ENCODE results near the gene ZNG1A.
A peak's percentile ranks its signal among the peaks of the same experiment; 100 is the strongest.
"Not testable (repeated sequence)": the region's sequence is repeated elsewhere in the genome, so short reads cannot be mapped to it uniquely, and the experiment has no call there.

Gene ZNG1A

GRCh38 chr9:178970-179383, at the start of gene ZNG1A:
ZNG1A (minus strand) TSS chr9:179056; CDS start chr9:178969, 87 bp downstream.
- peak; percentile 86 for DNase-seq

DNA sequence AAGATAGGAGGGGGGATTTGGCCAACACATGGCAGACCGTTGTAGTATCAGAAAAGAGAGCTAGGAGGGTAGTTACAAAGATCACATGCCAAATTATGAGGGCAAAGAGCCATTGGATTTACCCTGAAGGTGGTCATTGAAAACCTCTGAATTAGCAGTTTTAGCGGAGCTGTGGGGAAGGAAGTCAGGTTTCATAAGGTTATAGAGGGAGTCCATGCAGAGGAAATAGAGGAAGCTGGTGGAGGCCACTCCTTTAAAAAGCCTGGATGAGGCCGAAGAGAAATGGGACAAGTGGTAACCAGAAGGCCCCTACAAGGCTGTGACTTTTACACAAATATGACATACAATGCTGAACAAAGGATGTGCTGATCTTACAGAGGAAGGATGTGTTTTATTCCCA, 49.0 kb upstream of the ZNG1A start:
- no peak for DNase-seq

GRCh38 chr9:224582-225520, 46.0 kb upstream of the ZNG1A start:
- DNase-seq = no peak

DNA sequence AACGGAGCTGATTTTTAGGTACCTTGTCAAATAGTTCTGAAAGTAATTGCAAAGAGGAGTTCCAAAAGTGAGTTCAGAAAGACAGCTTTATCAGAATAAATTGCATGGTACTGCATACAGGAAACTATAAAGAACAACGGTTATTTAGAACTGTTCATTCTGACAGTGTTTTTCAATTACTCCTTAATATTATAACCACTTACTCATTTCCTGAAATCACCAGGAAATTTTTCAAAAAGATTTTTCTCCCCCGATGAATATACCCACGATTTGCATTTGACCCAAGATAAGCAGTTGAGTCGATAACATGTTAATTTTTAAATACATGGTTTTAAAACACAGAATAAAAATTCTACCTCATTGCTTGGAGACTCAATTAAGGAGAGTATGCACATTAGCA, 45.2 kb upstream of the ZNG1A start:
- DNase-seq = no peak

DNA sequence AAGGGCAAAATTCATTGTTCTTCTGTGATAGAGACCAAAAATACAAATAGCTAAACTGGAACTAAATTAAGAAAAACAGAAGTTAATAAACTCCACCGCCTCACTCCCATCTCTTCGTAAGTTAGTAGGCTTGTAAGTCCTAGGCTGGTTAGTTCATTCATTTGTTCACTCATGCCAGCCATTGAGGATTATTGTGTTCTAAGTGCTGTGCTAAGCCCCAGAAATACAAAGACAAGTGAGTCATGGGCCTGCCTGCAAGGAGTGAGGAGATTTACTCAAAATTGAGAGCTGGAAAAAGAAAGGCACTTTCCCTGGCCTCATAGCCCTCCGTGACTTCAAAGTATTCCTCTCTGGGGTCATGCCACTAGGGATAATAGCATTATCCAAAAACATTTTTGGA, 44.3 kb upstream of the ZNG1A start:
- DNase-seq = no peak

GRCh38 chr9:221989-222776, 43.3 kb upstream of the ZNG1A start:
- DNase-seq = no peak

- DNase-seq = no peak
These were observed 41.0 kb upstream of the ZNG1A start for GRCh38 chr9:219670-220365.

DNA sequence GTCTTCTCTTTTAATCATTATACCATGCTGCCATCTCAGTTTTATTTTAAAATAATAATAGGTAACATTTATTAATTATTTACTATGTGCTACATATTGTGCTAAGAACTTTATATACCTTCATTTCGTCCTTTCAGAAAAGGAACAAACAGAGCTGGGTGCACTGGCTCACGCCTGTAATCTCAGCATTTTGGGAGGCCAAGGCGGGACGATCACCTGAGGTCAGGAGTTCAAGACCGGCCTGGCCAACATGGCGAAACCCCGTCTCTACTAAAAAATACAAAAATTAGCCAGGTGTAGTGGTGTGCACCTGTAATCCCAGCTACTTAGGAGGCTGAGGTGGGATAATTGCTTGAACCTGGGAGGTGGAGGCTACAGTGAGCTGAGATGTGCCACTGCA, 40.2 kb upstream of the ZNG1A start:
- DNase-seq = not testable (repeated sequence)

- DNase-seq = no peak
These were observed 39.1 kb upstream of the ZNG1A start for GRCh38 chr9:217950-218349.

DNA sequence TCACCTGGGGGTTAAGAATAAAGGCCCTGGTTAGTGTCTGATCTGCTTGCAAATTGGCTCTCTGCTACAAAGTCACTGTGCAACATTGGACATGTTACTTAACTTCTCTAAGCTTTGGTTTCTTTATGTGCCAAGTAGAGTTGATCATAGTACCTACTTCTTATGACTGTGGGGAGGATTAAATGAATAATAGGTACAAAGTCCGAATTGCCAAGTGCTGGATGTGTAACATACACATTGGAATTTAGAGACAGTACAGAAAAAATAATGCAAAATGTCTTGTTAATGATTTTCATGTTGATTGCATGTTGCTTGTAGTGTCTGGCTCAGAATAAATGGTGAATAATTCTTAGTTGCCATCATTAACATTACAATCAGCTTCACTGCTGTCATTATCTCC, 38.0 kb upstream of the ZNG1A start:
- no peak for DNase-seq

GRCh38 chr9:215631-216155, 36.8 kb upstream of the ZNG1A start:
- DNase-seq = no peak

DNA sequence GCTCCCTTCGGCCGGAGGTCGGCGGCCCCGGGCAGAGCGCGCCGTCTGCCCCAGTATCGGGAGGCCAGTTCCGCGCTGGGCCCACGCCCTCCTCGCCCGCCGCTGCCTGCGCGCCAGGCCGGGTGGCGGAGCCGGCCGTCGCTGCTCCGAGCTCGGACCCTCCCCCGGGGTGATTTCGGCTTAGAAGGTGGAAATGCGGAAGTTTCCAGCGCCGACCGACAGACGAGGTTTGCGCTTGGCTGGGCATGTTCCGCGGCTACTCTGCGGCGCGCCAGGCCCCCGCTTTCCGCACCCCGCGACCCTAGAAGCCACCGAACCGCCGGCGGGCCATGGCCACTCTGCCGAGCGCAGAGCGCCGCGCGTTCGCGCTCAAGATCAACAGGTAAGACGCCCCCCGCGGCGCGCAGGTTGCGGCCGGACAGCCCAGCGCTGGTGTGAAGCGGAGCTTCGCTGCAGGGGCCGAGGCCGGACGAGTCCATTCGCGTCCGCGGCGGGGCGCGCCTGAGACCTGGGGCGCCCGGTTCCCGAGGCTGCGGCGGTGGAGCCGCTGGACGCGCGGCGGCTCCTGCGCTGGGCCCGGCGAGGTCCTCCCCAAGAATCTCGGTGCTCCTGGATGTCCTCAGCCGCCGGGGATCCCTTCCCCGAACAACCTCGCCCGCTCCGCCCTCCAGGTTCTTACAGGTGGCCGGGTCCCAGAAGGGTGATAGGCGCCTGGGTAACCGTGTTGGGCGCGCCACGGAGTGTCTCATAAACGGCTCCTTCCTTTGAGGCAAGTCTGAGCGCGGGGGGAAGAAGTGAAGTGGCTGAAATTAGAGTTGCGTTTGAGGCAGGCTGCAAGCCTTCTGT, 36.0 kb upstream of the ZNG1A start, which contains the start of gene DOCK8:
Gene DOCK8 (plus strand): TSS at position 218 of the 846 bp plus-strand sequence. CDS start 112 bp downstream, at position 330.
- no peak for DNase-seq

DNA sequence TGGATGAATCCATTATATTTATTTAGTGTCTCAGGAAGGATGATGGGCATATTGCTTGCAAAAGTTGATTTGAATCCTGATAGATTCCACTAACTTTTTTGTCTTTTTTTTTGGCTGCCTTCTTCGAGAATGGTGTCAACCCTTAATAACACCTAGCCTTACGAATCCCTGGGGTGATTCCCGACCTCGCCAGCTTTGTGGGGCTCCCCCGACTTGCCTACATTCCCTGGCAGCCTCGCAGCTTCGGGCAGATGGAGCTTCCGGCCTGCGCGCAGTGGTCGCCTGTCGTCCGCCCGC, 35.4 kb upstream of the ZNG1A start:
- no peak for DNase-seq

DNA sequence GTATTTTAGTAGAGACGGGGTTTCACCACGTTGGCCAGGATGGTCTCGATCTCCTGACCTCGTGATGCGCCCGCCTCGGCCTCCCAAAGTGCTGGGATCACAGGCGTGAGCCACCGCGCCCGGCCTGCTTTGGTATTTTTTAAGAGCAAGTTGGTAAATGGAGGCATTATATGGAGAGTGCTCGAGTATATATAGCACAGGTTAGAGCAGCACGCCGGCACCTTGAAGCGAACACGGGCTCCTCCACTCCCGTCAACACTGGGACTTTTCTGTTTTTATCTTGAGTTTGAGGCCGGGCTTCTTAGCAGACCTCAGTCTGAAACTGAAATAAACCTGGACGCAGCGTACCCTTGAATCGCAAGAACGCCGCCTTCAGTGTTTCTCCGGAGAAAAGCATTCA, 35.0 kb upstream of the ZNG1A start:
- not testable (repeated sequence) for DNase-seq

- DNase-seq = no peak
These were observed 33.4 kb upstream of the ZNG1A start for GRCh38 chr9:212297-212696.

DNA sequence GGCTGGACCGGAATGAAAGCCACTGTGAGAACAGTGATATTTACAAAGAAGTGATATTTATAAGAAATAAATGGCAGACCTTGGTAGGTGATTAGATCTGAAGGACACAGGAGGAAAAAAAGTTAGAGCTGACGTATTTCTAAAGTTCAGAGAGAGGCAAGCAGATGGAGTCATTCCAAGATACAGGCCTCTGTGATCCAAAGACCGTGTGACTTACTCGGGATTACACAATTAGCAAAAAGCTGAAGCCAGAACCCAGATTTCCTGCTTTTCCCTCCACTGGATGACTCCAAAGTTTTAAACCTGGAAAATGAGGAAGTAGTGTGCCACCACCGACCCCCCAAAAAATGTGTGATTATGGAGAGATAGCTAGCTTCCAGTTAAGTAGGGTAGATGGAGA, 32.7 kb upstream of the ZNG1A start:
- DNase-seq = no peak

DNA sequence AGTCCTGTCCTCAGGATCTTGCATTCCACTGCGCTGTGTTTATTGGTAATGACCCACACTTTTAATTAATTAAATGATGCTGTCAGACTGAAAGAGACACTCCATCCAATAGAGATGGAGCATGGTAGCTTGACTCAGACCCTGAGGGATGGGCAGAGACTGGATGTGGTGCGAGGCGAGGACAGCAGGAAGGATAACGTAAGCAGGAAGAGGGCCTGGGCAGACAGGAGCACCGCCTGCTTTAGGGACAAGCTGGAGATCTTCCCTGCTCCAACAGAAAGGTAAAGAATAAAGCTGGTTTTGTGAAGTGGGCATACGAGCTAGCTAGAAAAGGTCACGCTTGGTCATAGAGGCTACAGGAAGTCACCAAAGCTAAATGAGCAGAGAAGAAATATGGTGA, 32.2 kb upstream of the ZNG1A start:
- no peak for DNase-seq

GRCh38 chr9:209143-209758, 30.4 kb upstream of the ZNG1A start:
- no peak for DNase-seq

- no peak for DNase-seq
These were observed 27.6 kb upstream of the ZNG1A start for GRCh38 chr9:206481-206880.

- not testable (repeated sequence) for DNase-seq
These were observed 20.7 kb upstream of the ZNG1A start for GRCh38 chr9:199601-200000.

DNA sequence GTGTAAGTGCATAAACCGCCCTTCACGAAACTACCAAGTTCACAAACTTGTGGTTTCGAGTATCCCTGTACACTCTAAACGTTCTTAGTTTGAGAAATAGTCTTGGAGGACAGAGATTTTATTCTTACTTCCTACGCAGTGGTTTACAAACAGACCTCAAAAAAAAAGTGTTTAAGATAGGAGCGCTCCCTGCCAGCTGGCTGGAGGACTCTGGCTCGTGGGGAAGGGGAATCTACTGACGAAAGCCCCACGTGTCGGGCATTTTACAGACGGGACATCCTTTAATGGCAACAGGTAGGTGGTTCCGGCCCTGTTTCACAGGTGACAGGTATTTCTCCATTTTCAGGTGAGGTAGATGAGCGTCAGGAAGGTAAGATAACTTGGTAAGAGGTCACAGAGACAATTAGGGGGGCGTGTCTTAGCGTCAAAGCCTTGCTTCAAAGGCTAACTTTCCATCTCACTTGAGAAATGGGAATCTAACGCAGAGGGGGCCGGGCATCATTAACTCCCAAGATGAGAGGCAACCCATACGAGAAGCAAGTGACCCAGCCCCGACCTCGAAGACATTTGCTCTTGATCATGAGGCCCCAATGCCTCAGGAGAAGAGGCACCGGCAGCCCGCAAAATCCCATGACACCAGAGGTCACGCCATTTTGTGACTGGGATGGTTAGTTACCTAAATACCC, 573 bp downstream of the ZNG1A start:
- not testable (repeated sequence) for DNase-seq

Measured in NCI-H774 (cell line).